Activated CD8-positive, alpha-beta memory T cell treated with anti-CD3 and anti-CD28 coated beads, Interleukin-2, amount 10 ng/mL, durations not matched to agents 7 days and 5 days (primary cell): ENCODE results near the gene AIG1. TPM values are rescaled to one million over a fixed set of nuclear protein-coding genes. Genes with fewer than 3 reads are reported as not detected.
"Not testable (repeated sequence)": the region's sequence is repeated elsewhere in the genome, so short reads cannot be mapped to it uniquely, and the experiment has no call there.

Experiments used
- ATAC-seq: fragments of 150-1000 bp; cut with Tn5 transposase; one replicate; pipeline ENCODE4 v1.10.0; 2021; ENCODE audit warnings: moderate library complexity
- CTCF ChIA-PET: fragments of 350-600 bp; sonication (Branson Sonifier 250); formaldehyde crosslinking; loops from one replicate; lab custom pipeline; 2021; ENCODE audit warnings: antibody characterized with exemption; lab: Charles Lee
- DNase-seq: peaks from one replicate; pipeline ENCODE4 v3.0.0-alpha.2; 2020
- H3K27ac Mint-ChIP-seq: one replicate; pipeline ENCODE4 v1.8.0; 2021; ENCODE audit warnings: mild to moderate bottlenecking, mixed read lengths
- H3K27me3 Mint-ChIP-seq: one replicate; pipeline ENCODE4 v1.8.0; 2021; ENCODE audit warnings: mixed read lengths
- H3K36me3 Mint-ChIP-seq: one replicate; pipeline ENCODE4 v1.8.0; 2021; ENCODE audit warnings: mild to moderate bottlenecking, mixed read lengths
- H3K4me1 Mint-ChIP-seq: one replicate; pipeline ENCODE4 v1.8.0; 2021; ENCODE audit warnings: mixed read lengths
- H3K4me3 Mint-ChIP-seq: one replicate; pipeline ENCODE4 v1.8.0; 2021; ENCODE audit warnings: mild to moderate bottlenecking, moderate library complexity, mixed read lengths
- H3K9me3 Mint-ChIP-seq: one replicate; pipeline ENCODE4 v1.8.0; 2022; ENCODE audit warnings: low read depth, mixed read lengths
- total RNA-seq, 2 experiments: library from RNA; stranded (reverse); gene quantifications; one replicate each; pipeline ENCODE4 v1.2.3, GENCODE V29; 2021

Gene AIG1
- total RNA-seq, 2 experiments from 2014 or later, result 8.8 to 9.2 TPM

GRCh38 chr6:143061597-143062385 is 1.1 kb downstream of the AIG1 start:
- H3K27me3 Mint-ChIP-seq, result no peaks in the 10 kb centered on the region
- peaks cover 22% of the 10 kb centered on the region for H3K4me1 Mint-ChIP-seq
- ATAC-seq, result no peak
- DNase-seq, result no peak
- peak overlapping the region; percentile 90 for H3K4me3 Mint-ChIP-seq
- H3K27ac Mint-ChIP-seq, result peak overlapping the region; percentile 84
- CTCF ChIA-PET, result interaction anchor here (0.7 kb wide), 2 partner anchors 423 to 781 kb away, joined by 3 read pairs; partner anchors contain the start of gene LTV1
- H3K9me3 Mint-ChIP-seq, result no peaks in the 10 kb centered on the region
- peaks cover 1% of the 10 kb centered on the region for H3K36me3 Mint-ChIP-seq

DNA sequence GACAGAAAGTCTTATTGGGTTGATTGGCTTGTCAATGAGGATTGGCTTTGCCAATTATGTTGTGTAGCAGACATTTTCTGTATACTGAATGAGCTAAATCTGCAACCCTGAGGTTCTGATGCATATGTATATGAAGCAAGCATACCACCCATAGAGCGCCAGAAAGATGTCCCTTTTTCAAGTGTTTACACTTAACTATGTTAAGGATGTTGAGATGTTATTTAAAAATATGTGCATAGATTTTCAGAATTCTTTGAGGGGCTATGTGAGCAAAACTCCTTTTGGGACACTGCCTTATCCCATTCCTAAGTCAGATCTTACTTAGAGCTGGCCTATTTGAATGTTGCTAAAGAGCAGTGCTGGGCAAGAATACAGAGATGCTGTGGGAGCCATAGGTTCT is 1.9 kb downstream of the AIG1 start:
- CTCF ChIA-PET, result interaction anchor here (1.0 kb wide), 1 partner anchor 370 kb away, joined by 3 read pairs; no protein-coding TSS in a partner anchor
- H3K27me3 Mint-ChIP-seq, result no peaks in the 10 kb centered on the region
- H3K9me3 Mint-ChIP-seq, result no peaks in the 10 kb centered on the region
- peaks cover 1% of the 10 kb centered on the region for H3K36me3 Mint-ChIP-seq
- H3K27ac Mint-ChIP-seq, result no peak overlapping the region
- peaks cover 22% of the 10 kb centered on the region for H3K4me1 Mint-ChIP-seq
- ATAC-seq, result no peak
- no peak overlapping the region for H3K4me3 Mint-ChIP-seq
- DNase-seq, result no peak

- CTCF ChIA-PET, result interaction anchor here (1.0 kb wide), 1 partner anchor 371 kb away, joined by 3 read pairs; no protein-coding TSS in a partner anchor
- Mint-ChIP-seq H3K27ac (no peak overlapping the region), H3K27me3 (no peaks in the 10 kb centered on the region), H3K4me1 (peaks cover 22% of the 10 kb centered on the region), H3K36me3 (peaks cover 1% of the 10 kb centered on the region), H3K4me3 (no peak overlapping the region), H3K9me3 (no peaks in the 10 kb centered on the region)
- DNase-seq, result no peak
- no peak for ATAC-seq
Measured at GRCh38 chr6:143063631-143064030, 2.9 kb downstream of the AIG1 start.

DNA sequence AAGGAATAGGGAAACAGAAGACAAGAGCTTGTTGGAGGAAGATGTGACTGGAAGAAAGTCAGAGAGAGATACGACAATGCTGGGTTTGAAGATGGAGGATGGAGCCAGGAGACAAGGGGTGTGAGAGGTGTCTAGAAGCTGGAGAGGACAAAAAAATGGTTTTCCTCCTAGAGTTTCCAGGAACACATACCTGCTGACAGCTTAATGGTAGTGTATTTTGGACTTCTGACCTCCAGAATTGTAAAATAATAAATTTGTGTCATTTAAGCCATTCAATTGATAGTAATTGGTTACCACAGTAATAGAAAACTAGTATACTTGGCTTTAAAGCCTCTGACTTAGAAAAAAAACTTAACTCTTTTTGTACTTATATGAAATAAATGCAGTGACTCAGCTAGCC is 3.6 kb downstream of the AIG1 start:
- ATAC-seq (no peak), DNase-seq (no peak)
- peaks cover 1% of the 10 kb centered on the region for H3K36me3 Mint-ChIP-seq
- no peaks in the 10 kb centered on the region for H3K9me3 Mint-ChIP-seq
- H3K27ac Mint-ChIP-seq, result no peak overlapping the region
- H3K4me3 Mint-ChIP-seq, result no peak overlapping the region
- CTCF ChIA-PET, result interaction anchor here (1.6 kb wide), 1 partner anchor 371 kb away, joined by 3 read pairs; no protein-coding TSS in a partner anchor
- no peaks in the 10 kb centered on the region for H3K27me3 Mint-ChIP-seq
- peaks cover 18% of the 10 kb centered on the region for H3K4me1 Mint-ChIP-seq

DNA sequence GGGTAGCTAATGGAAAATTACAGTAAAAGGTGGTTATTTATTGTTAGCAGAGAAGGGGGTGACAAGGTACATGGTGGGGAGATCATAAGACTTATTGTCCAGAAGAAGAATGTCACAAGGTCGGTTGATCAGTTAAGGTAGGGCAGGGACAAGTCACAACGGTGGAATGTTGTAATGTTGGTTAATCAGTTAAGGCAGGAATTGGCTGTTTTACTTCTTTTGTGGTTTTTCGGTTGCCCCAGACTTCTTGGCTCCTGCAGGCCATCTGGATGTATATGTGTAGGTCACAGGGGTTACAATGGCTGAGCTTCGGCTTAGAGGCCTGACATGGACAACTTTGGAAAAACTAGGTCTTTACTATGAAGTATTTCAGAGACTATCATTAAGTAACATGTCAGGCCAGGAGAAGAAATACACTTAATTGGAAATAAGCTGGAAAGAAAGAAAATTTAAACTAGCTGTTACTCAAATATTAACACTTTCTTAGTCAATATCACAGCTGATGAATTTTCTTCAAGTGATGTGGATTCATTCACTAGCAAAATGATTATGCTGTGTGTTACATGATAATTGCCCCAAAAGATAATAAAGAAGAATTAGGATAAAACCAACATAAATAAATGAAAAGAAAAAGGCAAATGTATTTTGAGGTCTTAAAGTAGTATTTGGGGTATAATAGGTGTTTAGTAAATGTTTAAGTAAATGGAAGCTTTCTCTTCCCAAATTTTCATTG is 4.4 kb downstream of the AIG1 start:
- no peak overlapping the region for H3K4me3 Mint-ChIP-seq
- H3K4me1 Mint-ChIP-seq, result peaks cover 10% of the 10 kb centered on the region
- peaks cover 1% of the 10 kb centered on the region for H3K36me3 Mint-ChIP-seq
- no peaks in the 10 kb centered on the region for H3K9me3 Mint-ChIP-seq
- DNase-seq, result no peak
- no peaks in the 10 kb centered on the region for H3K27me3 Mint-ChIP-seq
- CTCF ChIA-PET, result interaction anchor here (1.6 kb wide), 1 partner anchor 372 kb away, joined by 3 read pairs; no protein-coding TSS in a partner anchor
- no peak for ATAC-seq
- no peak overlapping the region for H3K27ac Mint-ChIP-seq

GRCh38 chr6:143068001-143068400 is 7.3 kb downstream of the AIG1 start:
- H3K9me3 Mint-ChIP-seq, result peaks cover 4% of the 10 kb centered on the region
- CTCF ChIA-PET, result no interaction called here
- DNase-seq (no peak), ATAC-seq (no peak)
- no peaks in the 10 kb centered on the region for H3K27me3 Mint-ChIP-seq
- no peak overlapping the region for H3K4me3 Mint-ChIP-seq
- no peak overlapping the region for H3K27ac Mint-ChIP-seq
- H3K36me3 Mint-ChIP-seq, result peaks cover 8% of the 10 kb centered on the region
- peaks cover 1% of the 10 kb centered on the region for H3K4me1 Mint-ChIP-seq

GRCh38 chr6:143074101-143074500 is 13.4 kb downstream of the AIG1 start:
- Mint-ChIP-seq H3K36me3 (peaks cover 30% of the 10 kb centered on the region), H3K27ac (no peak overlapping the region), H3K4me1 (peaks cover 6% of the 10 kb centered on the region), H3K27me3 (no peaks in the 10 kb centered on the region), H3K9me3 (peaks cover 19% of the 10 kb centered on the region), H3K4me3 (no peak overlapping the region)
- ATAC-seq (no peak), DNase-seq (no peak)
- CTCF ChIA-PET, result no interaction called here

DNA sequence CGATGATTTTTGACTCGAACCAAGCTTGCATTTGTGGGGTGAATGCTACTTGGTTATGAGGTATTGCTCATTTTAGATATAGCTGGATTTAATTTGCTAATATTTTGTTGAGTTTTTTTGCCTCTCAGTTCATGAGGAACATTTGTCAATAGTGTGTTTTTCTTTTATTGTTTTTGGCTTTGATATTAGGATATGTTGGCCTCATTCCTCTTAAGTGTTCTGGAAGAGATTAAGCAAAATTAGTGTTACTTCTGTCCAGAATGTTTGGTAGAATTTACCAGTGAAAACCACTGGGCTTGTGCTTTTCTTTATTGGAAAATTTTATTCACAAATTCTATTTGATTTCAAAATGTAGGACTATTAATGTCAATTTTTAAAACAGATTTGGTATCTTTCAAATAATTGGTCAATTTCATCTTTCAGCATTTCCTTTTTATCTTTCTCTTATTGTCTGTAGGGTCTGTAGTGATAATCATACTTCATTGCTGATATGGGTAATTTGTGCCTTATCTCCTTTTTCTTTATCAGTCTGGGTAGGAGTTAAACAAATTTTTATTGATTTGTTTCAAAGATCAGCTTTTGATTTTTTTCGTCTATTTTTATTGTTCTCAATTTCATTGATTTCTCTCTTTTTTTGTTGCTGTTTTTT is 14.1 kb downstream of the AIG1 start:
- peaks cover 30% of the 10 kb centered on the region for H3K36me3 Mint-ChIP-seq
- no peak overlapping the region for H3K4me3 Mint-ChIP-seq
- no peaks in the 10 kb centered on the region for H3K27me3 Mint-ChIP-seq
- no peak for DNase-seq
- CTCF ChIA-PET, result no interaction called here
- ATAC-seq, result no peak
- H3K4me1 Mint-ChIP-seq, result peaks cover 6% of the 10 kb centered on the region
- H3K27ac Mint-ChIP-seq, result no peak overlapping the region
- peaks cover 21% of the 10 kb centered on the region for H3K9me3 Mint-ChIP-seq

- peaks cover 22% of the 10 kb centered on the region for H3K36me3 Mint-ChIP-seq
- CTCF ChIA-PET, result no interaction called here
- DNase-seq (no peak), ATAC-seq (no peak)
- peaks cover 15% of the 10 kb centered on the region for H3K9me3 Mint-ChIP-seq
- H3K27ac Mint-ChIP-seq, result no peak overlapping the region
- H3K4me3 Mint-ChIP-seq, result no peak overlapping the region
- peaks cover 4% of the 10 kb centered on the region for H3K4me1 Mint-ChIP-seq
- no peaks in the 10 kb centered on the region for H3K27me3 Mint-ChIP-seq
Measured at GRCh38 chr6:143078468-143079324, 18.0 kb downstream of the AIG1 start.

DNA sequence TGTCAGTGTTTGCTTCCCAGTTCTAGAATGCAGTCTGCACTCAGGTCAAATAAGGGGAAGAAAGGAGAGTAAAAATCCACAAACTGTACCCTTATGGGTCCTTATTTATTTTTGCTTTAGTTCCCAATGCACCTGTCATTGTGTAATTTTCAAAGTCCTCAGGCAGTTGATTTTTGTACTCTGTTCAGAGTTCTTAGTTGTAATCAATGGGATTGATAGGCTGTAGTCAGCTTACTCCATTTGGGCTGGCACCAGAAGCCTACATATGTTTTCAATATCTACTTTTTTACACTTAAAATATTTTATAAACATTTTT is 18.6 kb downstream of the AIG1 start:
- no peak for DNase-seq
- Mint-ChIP-seq H3K4me3 (no peak overlapping the region), H3K27ac (no peak overlapping the region), H3K4me1 (peaks cover 4% of the 10 kb centered on the region), H3K9me3 (peaks cover 15% of the 10 kb centered on the region), H3K27me3 (no peaks in the 10 kb centered on the region), H3K36me3 (peaks cover 16% of the 10 kb centered on the region)
- no peak for ATAC-seq
- CTCF ChIA-PET, result no interaction called here

- CTCF ChIA-PET, H3K4me3 Mint-ChIP-seq, H3K9me3 Mint-ChIP-seq, H3K36me3 Mint-ChIP-seq, ATAC-seq, DNase-seq, H3K27me3 Mint-ChIP-seq, H3K4me1 Mint-ChIP-seq, H3K27ac Mint-ChIP-seq: not testable (repeated sequence)
Measured at GRCh38 chr6:143082274-143082673, 21.6 kb downstream of the AIG1 start.

GRCh38 chr6:143084019-143084418 is 23.3 kb downstream of the AIG1 start:
- CTCF ChIA-PET, H3K9me3 Mint-ChIP-seq, H3K4me1 Mint-ChIP-seq, ATAC-seq, DNase-seq, H3K4me3 Mint-ChIP-seq, H3K36me3 Mint-ChIP-seq, H3K27ac Mint-ChIP-seq, H3K27me3 Mint-ChIP-seq: not testable (repeated sequence)

- ATAC-seq, H3K27ac Mint-ChIP-seq, CTCF ChIA-PET: not testable (repeated sequence)
Measured at GRCh38 chr6:143087335-143087734, 26.6 kb downstream of the AIG1 start.

More at GRCh38 chr6:143087335-143087734, 26.6 kb downstream of the AIG1 start:
- not testable (repeated sequence) for H3K27me3 Mint-ChIP-seq, H3K4me1 Mint-ChIP-seq, H3K9me3 Mint-ChIP-seq, H3K36me3 Mint-ChIP-seq, DNase-seq, H3K4me3 Mint-ChIP-seq
